GM12891 (cell line): ENCODE measurements around the gene DSG1.

Experiments
- DNase-seq: peaks from one replicate; pipeline ENCODE4 v3.0.0; 2011; ENCODE audit warnings: low spot score; ENCODE audit not compliant: insufficient read length
- FAIRE-seq: peaks from 2 replicates; lab custom pipeline; 2011; peaks lifted over from hg19 to GRCh38; lab: Jason Lieb, UNC
- PAX5 ChIP-seq: IDR thresholded peaks from 2 replicates; pipeline ENCODE4 v1.6.1; 2011; ENCODE audit warnings: low read length, moderate library complexity, mild to moderate bottlenecking; ENCODE audit not compliant: insufficient read depth, severe bottlenecking
- POLR2A ChIP-seq: IDR thresholded peaks from 2 replicates; pipeline ENCODE4 v1.6.1; 2011; ENCODE audit warnings: low read depth, low read length, control low read depth
- POLR2AphosphoS5 ChIP-seq: IDR thresholded peaks from 2 replicates; pipeline ENCODE4 v1.6.1; 2011; ENCODE audit warnings: low read depth, low read length, control low read depth
- POU2F2 ChIP-seq: IDR thresholded peaks from 2 replicates; pipeline ENCODE4 v1.6.1; 2011; ENCODE audit warnings: low read depth, mild to moderate bottlenecking, control low read depth, low read length, moderate library complexity
- SPI1 ChIP-seq: IDR thresholded peaks from 2 replicates; pipeline ENCODE4 v1.6.1; 2011; ENCODE audit warnings: low read depth, low read length, control low read depth
- TAF1 ChIP-seq: IDR thresholded peaks from 2 replicates; pipeline ENCODE4 v1.6.1; 2011; ENCODE audit warnings: low read depth, low read length, control low read depth

DSG1 gene

GRCh38 chr18:31376477-31376876 lies 58.5 kb downstream of the DSG1 start, which contains the start of gene DSG4:
Gene DSG4, plus strand, starts transcription at chr18:31376777. Its CDS starts 135 bp downstream, at chr18:31376912.
- DNase-seq (no peak), FAIRE-seq (no peak)
- TF ChIP-seq POU2F2, result no peak
- TF ChIP-seq SPI1, result no peak
- TF ChIP-seq POLR2AphosphoS5, result no peak
- no peak for TF ChIP-seq POLR2A
- TF ChIP-seq TAF1, result no peak
- TF ChIP-seq PAX5, result no peak

GRCh38 chr18:31380912-31381311 lies 63.0 kb downstream of the DSG1 start:
- no peak for FAIRE-seq
- TF ChIP-seq PAX5 (no peak), TAF1 (no peak), POLR2A (no peak), SPI1 (no peak), POLR2AphosphoS5 (no peak), POU2F2 (no peak)

GRCh38 chr18:31382107-31382506 lies 64.1 kb downstream of the DSG1 start:
- DNase-seq, result no peak
- FAIRE-seq, result no peak
- TF ChIP-seq PAX5, result no peak
- no peak for TF ChIP-seq SPI1
- no peak for TF ChIP-seq POLR2AphosphoS5
- TF ChIP-seq POU2F2, result no peak
- TF ChIP-seq POLR2A, result no peak
- TF ChIP-seq TAF1, result no peak

More at GRCh38 chr18:31380912-31381311, 63.0 kb downstream of the DSG1 start:
- DNase-seq, result no peak

DNA sequence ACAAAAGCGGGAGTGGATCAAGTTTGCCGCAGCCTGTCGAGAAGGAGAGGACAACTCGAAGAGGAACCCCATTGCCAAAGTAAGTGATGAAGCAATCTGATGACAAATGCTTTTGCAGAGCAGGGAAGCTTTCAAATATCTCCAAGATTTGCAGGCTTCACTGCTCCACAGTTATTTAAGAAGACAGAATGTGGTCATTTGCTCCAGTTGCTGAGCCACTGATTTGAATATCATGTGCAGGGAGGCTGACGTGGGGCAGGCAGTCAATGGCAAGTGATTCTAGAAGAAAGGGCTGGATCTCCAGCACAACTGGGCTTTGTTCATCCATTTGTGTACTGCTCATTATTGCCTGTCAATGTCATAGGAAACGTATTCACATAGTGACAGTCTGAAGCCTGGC lies 68.8 kb downstream of the DSG1 start:
- TF ChIP-seq SPI1, result no peak
- no peak for TF ChIP-seq PAX5
- FAIRE-seq (no peak), DNase-seq (no peak)

GRCh38 chr18:31393286-31393685 lies 75.3 kb downstream of the DSG1 start:
- TF ChIP-seq TAF1, result no peak
- no peak for TF ChIP-seq SPI1
- no peak for TF ChIP-seq POLR2A
- TF ChIP-seq PAX5, result no peak
- TF ChIP-seq POLR2AphosphoS5, result no peak
- TF ChIP-seq POU2F2, result no peak
- no peak for DNase-seq
- no peak for FAIRE-seq

GRCh38 chr18:31396796-31397612 lies 79.0 kb downstream of the DSG1 start:
- FAIRE-seq, result no peak
- TF ChIP-seq PAX5 (no peak), POLR2A (no peak)
- DNase-seq, result no peak

GRCh38 chr18:31398191-31398590 lies 80.2 kb downstream of the DSG1 start:
- FAIRE-seq, result no peak
- no peak for DNase-seq
- TF ChIP-seq TAF1 (no peak), SPI1 (no peak), POLR2A (no peak), PAX5 (no peak), POU2F2 (no peak), POLR2AphosphoS5 (no peak)

DNA sequence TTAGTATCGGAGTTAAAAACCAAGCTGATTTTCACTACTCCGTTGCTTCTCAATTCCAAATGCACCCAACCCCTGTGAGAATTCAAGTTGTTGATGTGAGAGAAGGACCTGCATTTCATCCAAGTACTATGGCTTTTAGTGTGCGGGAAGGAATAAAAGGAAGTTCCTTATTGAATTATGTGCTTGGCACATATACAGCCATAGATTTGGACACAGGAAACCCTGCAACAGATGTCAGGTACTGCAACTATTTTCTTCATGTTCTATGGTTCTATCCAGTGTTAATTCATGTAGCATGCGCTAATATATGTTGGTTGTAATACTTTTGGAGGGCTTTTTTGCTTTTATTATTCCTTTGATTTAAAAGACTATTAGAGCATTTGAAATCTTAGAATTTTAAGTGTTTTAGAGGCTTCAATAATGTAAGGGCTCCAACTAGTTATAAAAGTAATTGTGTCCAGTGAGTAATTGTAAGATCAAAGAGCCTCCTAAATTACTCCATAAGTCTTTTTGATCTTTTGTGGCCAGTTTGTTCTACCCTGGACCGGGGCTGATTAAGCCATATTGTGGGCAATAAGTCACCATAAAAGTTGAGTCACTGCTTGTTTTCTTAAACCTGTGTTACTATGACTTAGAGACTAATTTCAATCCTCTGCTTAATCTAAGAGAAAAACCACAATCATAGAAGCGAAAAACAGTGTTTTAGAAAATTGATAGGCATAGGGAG lies 81.5 kb downstream of the DSG1 start:
- FAIRE-seq, result no peak
- DNase-seq, result no peak
- TF ChIP-seq POLR2A (no peak), TAF1 (no peak), PAX5 (no peak), POU2F2 (no peak), SPI1 (no peak), POLR2AphosphoS5 (no peak)

GRCh38 chr18:31401156-31402025 lies 83.4 kb downstream of the DSG1 start:
- no peak for TF ChIP-seq TAF1
- no peak for TF ChIP-seq POLR2AphosphoS5
- no peak for TF ChIP-seq POU2F2
- TF ChIP-seq SPI1, result no peak
- no peak for TF ChIP-seq PAX5
- no peak for TF ChIP-seq POLR2A
- no peak for FAIRE-seq
- DNase-seq, result no peak
